ENCODE results near the gene TBX21.

GRCh38 chr17:47721725-47722124 is 11.3 kb upstream of the TBX21 start:
- TF ChIP-seq YY1 (IDR thresholded peaks at IDR 0.05; ENCODE audit: low read depth) = no peak
- TF ChIP-seq CREB1 (IDR thresholded peaks at IDR 0.05; ENCODE audit: low read depth) = no peak
- no peak for TF ChIP-seq NFIC (IDR thresholded peaks at IDR 0.05)
- TF ChIP-seq RAD21 (IDR thresholded peaks at IDR 0.05; ENCODE audit: low read depth) = no peak
- 0 out of 2 replicates have a peak, but pooled peaks have one; percentile 6 for TF ChIP-seq USF1 (IDR thresholded peaks at IDR 0.05)
- TF ChIP-seq MAX (IDR thresholded peaks at IDR 0.05) = no peak
- no peak for TF ChIP-seq ZBTB7A (IDR thresholded peaks at IDR 0.05; ENCODE audit: low read depth)
